Panc1 (cell line): Measurements from ENCODE around the gene SMYD4.

Source experiments
- POLR2AphosphoS5 ChIP-seq: IDR thresholded peaks from 2 replicates; pipeline ENCODE4 v1.6.1; 2012; ENCODE audit warnings: mild to moderate bottlenecking, low read depth, low read length, moderate library complexity
- TF ChIP-seq, protein P1 (sequence below): fragments of 450-650 bp; IDR thresholded peaks from 2 replicates; pipeline ENCODE4 v1.5.1; 2017; ENCODE audit warnings: mild to moderate bottlenecking

GRCh38 chr17:1868090-1868489 is 38.4 kb upstream of the SMYD4 start:
- TF ChIP-seq, protein P1, sequence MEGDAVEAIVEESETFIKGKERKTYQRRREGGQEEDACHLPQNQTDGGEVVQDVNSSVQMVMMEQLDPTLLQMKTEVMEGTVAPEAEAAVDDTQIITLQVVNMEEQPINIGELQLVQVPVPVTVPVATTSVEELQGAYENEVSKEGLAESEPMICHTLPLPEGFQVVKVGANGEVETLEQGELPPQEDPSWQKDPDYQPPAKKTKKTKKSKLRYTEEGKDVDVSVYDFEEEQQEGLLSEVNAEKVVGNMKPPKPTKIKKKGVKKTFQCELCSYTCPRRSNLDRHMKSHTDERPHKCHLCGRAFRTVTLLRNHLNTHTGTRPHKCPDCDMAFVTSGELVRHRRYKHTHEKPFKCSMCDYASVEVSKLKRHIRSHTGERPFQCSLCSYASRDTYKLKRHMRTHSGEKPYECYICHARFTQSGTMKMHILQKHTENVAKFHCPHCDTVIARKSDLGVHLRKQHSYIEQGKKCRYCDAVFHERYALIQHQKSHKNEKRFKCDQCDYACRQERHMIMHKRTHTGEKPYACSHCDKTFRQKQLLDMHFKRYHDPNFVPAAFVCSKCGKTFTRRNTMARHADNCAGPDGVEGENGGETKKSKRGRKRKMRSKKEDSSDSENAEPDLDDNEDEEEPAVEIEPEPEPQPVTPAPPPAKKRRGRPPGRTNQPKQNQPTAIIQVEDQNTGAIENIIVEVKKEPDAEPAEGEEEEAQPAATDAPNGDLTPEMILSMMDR, result no peak
- no peak for TF ChIP-seq POLR2AphosphoS5
